GM15510 (cell line): ENCODE measurements around the gene GEMIN7.

Experiments
- POLR2A ChIP-seq: IDR thresholded peaks from 3 replicates; pipeline ENCODE4 v1.6.1; 2011; ENCODE audit warnings: borderline replicate concordance; ENCODE audit not compliant: insufficient read length; ENCODE audit errors: extremely low read depth

GEMIN7 gene

DNA sequence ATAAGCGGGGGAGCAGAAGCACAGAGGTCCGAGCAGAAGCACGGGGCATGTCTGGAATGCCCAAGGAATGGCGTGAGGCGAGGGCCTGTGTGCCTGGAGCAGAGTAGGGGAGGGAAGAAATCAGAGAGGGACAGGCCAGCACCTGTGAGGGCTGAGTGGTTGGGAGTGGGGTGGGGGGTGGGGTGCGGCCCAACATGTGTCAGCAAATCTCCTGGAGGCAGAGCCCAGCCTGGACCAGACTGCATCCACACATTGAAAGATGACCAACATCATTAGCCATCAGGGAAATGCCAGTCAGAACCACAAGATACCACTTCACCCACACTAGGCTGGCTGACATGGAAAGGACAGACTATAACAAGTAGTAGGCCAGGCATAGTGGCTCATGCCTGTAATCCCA is 29.0 kb upstream of the GEMIN7 start:
- TF ChIP-seq POLR2A = no peak

DNA sequence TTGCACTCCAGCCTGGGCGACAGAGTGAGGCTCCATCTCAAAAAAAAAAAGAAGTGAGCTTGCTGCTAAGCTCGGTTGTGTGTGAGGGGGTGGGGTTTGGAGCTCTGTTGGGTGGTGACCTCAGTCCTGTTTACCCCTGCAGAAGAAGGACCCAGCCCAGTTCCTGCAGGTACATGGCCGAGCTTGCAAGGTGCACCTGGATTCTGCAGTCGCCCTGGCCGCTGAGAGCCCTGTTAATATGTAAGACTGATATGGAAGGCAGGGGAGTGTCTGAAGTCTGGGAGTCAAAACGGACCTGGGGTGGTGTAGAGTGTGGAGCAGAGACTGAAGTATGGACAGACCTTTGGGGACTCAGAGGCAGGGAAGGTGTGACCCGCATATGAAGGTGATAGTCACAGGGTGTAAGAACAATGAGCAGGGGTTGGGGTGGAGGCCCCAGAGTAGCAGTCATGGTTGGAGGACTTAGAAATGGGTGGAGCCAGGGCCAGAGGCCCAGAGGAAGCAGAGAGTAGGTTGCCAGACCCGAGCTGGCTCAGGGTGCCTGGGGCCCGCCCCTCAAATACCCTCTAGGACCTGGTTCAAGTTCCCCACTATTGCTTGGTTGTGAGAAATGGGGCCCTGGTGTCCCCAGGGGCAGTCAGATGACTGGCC is 27.0 kb upstream of the GEMIN7 start:
- TF ChIP-seq POLR2A = no peak

DNA sequence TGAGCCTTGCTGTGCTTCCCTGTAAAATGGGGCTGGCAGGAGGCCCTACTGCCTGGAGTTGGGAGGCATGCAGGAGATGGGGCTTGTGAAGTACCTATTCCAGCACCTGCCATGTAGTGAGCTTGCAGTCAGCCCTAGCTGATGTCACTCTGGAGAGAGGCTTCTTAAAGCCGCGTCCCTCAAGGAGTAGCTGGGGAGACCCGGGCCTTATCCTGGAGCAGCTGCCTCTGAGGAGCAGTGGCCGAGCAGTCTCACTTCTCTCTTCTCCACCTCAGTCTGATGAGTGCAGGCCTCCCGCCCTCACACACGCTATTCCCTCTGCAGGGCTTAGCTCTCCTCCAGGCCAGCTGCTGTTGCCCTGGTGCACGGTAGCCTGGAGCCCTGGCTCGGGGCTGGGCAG is 22.2 kb upstream of the GEMIN7 start:
- no peak for TF ChIP-seq POLR2A

DNA sequence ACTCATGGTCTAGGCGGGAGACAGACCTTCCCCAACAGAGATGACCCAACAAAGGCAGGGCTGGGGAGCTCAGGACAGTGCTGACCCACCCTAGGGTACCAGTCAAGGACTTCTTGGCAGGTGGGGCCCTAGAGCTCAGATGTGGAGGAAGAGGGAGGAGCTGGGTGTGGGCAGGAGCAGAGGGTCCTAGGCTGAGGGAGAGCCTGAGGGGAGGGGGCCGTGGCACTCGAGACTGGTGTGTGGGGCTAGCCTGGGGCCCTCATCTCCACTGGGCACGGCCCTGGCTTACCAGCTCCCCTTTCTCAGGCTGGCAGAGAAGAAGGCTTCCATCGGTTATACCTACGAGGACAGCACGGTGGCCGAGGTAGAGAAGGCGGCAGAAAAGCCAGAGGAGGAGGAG is 21.6 kb upstream of the GEMIN7 start:
- TF ChIP-seq POLR2A = no peak

DNA sequence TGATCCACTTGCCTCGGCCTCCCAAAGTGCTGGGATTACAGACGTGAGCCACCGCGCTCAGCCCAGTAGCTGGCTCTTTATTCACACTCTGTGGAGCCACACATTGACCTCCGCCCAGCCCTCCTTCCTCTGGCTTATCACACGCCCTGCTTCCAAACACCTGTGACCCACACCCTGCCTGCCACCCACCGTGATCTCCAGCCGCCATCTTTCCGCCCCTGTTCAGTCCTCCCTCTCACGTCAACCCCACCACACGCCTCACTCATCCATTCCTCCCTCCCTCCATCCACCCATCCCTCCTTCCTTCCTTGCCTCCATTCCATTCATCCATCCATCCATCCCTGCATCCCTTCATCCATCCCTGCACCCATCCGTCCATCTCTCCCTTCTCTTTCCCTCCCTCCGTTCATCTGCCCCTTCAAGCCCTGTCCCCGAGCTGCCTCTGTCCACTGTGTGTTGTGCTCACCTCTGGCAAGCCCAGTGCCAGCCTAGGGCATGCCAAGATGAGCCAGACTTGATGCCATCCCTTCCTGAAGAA is 20.4 kb upstream of the GEMIN7 start:
- no peak for TF ChIP-seq POLR2A

DNA sequence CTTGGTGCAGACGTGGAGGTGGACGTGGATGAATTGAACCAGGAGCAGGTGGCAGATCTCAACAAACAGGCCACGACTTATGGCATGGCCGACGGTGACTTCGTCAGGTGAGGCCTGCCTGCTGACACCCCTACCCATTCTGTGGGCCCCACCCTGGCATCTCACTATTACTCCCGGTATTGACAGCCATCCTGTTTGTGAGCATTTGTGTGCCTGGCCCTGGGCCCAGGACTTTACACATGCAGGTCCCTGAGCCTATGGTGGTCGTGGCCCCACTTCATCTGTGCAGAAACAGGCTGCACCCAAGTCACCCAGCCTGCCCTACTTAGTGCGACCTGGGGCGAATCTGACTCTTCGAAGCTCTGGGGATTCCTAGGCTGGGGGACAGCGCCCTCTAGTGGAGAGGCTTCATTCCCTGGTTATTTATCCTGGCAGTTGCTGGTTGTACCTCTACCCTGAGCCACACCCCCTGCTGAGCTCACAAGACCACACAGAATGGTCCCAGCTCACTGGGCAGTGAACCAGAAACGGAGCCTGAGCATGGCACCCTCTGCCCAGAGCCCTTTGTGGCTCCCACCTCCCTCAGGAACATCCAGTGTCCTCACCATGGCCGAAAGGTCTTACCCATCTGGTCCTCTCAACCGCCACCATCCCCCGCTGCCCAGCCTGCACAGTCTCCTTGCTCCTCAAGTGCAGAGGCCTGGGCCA is 19.6 kb upstream of the GEMIN7 start:
- no peak for TF ChIP-seq POLR2A

DNA sequence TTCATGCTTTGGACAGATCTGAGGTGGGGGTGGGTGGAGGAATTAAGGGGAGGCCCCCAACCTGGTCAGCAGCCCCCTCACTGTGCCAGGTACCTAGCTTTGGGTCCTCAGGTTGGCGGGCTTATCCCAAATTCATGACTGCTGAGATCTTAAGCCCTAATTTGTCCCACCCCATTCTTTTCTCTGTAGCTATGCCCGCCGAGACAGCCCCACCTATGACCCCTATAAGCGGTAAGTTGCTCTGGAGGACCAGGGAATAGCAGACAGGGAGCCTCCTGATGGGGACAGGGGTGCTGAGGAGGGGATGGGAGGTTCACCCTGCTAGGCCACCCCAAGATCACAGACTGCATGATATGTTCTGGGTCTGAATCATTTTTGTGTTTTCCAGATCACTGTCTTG is 17.1 kb upstream of the GEMIN7 start:
- TF ChIP-seq POLR2A = no peak

DNA sequence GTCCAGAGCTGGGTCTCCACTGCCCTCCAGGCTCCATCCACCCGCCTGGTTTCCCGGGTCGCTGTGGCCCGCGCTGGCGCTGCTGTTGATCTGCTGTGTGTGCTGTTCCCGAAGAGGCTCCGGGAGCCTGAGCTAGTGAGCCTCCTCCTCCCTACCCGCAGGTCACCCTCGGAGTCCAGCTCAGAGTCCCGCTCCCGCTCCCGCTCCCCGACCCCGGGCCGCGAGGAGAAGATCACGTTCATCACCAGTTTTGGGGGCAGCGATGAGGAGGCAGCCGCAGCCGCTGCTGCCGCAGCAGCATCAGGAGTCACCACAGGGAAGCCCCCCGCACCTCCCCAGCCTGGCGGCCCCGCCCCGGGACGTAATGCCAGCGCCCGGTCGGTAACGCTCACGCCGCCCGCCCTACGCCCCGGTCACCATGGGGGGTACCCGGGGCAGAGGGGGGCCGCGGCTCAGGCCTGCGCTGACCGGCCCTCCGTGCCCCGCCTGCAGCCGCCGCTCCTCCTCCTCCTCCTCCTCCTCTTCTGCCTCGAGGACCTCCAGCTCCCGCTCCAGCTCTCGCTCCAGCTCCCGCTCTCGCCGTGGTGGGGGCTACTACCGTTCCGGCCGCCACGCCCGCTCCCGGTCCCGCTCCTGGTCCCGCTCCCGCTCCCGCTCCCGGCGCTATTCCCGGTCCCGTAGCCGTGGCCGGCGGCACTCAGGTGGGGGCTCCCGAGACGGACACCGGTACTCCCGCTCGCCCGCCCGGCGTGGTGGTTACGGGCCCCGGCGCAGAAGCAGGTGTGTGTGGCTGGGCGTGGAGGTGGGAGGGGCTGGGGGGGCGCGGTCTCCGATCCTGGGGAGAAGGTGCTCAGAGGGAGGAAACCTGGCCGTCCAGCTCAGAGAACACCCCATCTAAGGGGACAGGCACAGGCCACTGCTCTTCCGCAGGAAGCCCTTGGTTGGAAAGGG is 14.9 kb upstream of the GEMIN7 start:
- TF ChIP-seq POLR2A = no peak

DNA sequence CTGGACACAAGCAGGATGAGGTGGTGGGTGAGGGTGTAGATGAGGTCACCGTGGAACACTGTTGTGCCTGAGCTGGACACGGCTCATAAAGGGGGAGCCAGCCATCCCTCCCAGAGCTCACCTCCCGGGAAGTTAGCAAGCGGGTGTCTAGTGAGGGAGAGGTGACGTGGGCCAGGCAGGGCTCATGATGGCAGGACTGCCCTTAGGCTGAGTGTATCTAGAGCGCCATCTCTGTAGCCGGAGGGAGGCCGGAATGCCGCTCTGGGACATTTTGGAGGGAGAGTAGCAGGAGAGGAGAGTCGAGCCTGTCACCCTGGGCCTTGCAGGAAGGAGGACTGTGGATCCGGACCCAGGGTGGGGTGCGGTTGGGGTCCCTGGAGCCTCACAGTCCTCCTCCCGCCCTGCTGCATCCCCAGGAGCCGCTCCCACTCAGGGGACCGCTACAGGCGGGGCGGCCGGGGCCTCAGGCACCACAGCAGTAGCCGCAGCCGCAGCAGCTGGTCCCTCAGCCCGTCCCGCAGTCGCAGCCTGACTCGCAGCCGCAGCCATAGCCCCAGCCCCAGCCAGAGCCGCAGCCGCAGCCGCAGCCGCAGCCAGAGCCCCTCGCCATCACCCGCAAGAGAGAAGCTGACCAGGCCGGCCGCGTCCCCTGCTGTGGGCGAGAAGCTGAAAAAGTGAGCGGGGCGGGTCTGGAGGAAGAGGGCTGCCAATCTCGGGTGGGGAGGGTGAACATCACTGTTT is 12.0 kb upstream of the GEMIN7 start:
- no peak for TF ChIP-seq POLR2A

DNA sequence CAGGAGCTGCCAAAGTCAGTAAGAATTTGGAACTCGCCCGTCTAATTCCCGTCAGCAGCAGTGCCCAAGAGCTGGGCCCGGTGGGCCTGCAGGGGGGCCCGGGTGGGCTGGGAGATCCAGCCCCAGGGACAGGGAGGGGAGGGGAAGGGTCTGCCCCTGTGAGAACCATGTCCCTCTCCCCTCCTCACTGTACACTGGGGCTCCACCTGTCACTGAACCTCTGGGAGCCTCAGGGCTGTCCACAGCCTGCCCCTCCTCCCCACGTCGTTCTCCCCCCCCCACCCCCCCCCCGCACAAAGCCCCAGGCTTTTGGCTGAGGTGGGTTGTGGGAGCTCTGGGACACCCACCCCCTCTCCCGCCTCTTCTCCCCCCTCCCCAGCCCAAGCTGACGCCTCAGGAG is 11.0 kb upstream of the GEMIN7 start:
- TF ChIP-seq POLR2A = no peak

DNA sequence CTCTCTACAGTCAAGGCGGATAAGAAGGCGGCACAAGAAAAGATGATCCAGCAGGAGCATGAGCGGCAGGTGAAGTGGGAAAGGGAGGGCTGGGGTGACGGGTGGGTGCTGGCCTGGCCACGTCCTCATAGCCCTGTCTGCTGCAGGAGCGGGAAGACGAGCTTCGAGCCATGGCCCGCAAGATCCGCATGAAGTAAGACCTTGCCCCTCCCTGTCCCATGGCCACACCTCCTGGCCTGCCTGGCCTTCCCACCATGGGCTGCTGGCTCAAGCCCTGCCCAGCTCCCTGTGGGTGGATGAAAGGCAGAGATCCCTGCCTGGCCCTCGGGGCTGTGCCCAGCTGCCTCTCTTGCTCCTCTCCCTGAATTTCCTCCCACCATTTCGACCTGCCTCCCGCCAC is 10.0 kb upstream of the GEMIN7 start:
- TF ChIP-seq POLR2A = no peak

DNA sequence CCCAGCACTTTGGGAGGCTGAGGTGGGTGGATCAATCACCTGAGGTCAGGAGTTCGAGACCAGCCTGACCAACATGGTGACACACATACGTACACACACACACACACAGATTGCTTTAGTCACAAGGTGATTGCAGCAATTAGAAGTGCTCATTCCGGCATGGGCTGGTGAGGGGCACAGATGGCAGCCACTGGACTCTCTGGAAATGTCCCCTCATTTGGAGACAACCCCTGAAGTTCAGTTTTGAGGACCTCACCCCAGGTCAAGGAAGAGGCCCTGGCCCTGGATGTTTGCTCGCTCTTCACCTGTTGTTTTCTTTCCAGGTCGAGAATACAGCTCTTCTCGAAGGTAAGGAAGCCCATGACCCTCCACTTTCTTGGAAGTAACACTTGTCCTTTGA is 8.8 kb upstream of the GEMIN7 start:
- no peak for TF ChIP-seq POLR2A

DNA sequence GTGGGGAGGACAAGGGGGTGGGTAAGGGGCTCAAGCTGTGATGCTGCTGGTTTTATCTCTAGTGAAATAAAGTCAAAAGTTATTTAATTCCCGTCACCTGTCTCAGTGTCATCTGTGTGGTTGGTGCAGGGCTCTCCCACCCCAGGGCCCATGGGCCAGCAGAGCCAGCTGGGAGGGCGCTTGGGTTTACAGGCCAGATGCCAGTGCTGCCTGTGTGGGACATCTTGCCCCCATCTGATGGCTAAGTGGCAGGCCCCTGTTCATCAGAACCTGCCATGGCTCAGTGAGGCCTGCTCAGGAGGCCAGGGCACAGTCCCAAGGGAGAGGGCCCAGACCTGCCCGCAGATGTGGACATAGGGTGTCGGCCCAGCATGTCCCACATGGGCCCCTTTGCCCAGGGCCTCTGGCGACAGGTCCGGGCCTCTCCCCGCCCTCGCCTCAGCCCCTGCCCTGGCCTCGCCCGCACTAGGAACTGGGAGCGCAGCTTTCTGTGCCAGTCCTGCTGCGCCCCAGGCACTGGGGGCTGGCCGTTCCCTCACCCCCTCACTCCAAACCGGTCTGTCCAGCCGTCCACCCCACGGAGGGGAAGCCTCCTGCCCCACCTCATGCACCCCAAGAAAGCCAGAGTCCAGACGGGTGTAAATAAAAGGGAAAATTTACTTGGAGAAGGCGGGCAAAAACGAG is 8.1 kb upstream of the GEMIN7 start:
- TF ChIP-seq POLR2A = no peak

DNA sequence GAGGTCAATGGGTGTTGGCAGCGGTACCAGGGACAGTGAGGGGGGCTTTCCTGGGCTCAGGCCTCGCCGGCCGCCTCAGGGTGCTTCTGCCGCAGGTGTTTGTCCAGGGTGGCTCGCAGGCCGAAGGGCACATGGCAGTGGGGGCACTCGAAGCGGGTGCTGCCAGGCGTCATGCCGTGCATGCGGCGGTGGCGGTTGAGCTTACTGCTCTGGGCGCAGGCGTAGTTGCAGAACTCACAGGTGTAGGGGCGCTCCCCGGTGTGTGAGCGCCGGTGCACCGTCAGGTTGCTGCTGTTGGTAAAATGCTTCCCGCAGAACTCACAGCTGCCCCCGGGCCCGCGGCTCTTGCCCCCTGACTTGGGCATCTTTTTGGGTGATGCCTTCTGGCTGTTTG is 7.5 kb upstream of the GEMIN7 start:
- TF ChIP-seq POLR2A = no peak
